GM21381 (cell line): ENCODE data around the gene VSTM2B.

Experiments used
- ATAC-seq: cut with Tn5 transposase; IDR thresholded peaks from one replicate; pipeline ENCODE4 v1.9.1; 2021; ENCODE audit warnings: mild to moderate bottlenecking, moderate library complexity; ENCODE audit not compliant: unreplicated experiment

VSTM2B gene

GRCh38 chr19:29529646-29530539 lies 4.1 kb downstream of the VSTM2B start:
- no peak for ATAC-seq

GRCh38 chr19:29530540-29531457 lies 5.0 kb downstream of the VSTM2B start:
- ATAC-seq = no peak

- ATAC-seq = no peak
Measured at GRCh38 chr19:29531458-29532025, 5.7 kb downstream of the VSTM2B start.

DNA sequence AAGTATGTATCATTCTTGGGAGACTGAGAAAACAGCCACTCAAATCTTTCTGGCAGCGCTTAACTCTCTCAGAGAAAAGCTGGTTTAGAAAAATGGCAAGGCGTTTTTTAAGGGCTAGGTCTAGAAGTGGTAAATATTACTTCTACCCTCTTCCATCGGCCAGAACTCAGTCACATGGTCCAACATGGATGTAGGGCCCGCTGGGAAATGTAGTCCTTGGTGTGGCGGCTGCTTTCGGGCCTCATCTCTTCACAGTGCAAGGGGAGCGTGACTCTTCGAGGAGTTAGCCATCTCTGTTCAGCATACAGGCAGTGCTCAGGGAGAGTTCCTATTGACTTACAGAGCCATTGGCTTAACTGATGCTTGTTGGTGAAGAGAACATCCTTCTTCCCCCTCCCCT lies 6.3 kb downstream of the VSTM2B start:
- no peak for ATAC-seq

DNA sequence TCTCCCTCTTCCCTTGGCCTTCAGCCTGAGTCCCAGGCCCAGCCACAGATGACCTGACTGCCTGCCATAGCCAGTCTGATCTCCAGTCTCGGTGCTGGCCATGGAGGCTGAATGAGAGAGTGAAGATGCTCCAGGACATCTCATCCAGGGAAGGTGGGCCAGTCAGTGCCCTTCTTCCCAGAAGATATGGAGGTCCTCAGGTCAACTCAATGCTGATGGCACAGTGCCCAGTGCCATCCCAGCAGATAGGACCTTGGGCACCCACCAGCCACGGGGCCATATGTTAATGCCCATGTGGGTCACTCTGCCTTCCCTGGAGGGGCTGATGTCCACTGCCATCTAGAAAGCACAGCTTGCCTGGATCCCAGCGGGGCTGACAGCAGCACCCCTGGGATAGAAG lies 7.2 kb downstream of the VSTM2B start:
- no peak for ATAC-seq

DNA sequence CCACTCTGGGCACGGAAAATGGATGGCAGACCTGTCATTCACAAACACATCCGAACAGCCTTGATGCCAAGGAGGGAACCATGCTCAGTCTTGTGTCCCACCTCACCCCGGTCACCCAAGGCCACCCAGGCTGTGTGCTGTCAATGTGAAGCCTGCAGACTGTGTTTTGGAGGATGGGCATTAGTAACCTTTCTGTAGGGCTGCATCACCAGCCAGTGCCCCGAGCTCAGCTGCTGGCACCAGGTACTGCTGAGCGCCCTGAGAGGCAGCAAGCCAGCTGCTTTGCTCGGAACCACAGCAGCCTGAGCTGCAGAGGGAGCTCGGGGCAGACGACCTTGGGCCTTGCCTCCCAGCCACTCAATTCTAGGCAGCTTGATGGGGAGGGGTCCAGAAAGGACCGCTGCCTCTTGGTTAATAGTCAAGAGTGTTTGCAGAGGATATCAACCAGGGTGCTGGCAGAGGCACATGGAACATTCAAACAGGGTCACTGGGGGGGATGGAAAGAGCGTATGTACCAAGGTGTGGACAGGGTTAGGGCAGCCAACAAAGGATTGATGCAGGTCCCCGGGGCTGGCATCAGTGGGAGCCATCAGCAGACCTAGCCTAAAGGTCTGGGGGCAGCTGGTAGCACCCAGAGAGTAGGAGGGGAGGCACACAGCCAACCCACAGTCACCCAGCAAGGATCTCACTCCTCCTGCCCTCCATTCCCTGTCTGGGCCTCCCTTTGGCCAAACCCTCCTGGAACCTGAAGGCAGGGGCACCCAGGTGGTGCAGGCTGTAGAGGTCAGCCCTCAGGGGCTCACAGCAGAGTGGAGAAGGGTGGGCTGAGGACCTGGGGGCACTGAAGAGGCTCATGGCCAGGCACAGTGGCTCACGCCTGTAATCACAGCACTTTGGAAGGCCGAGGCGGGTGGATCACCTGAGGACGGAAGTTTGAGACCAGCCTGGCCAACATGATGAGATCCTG lies 8.1 kb downstream of the VSTM2B start:
- no peak for ATAC-seq

- no peak for ATAC-seq
Measured at GRCh38 chr19:29535214-29535831, 9.5 kb downstream of the VSTM2B start.

DNA sequence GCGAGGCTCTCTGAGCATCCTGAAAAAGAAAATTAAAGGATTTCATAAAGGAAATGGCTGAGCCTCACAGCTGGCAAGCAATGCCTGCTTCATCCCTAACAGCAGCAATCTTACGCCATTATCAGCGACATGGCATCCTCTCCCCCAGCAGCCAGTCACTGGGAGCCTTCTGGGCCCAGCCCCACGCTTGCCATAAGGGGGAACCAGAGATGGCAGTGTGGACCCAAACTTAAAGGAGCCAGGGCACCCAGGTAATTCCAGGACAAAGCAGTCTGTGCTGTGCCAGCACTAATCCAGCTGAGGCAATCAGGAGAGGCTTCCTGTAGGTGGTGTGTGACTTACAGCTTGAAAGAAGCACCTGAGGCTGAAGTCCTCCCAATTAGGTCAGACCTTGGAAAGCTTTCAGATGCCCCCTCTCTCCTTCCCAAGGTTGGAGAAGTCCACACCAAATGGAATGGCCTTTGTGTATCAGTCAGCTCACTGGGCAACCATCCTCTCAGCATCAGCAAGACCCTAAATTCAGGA lies 10.3 kb downstream of the VSTM2B start:
- ATAC-seq = no peak

DNA sequence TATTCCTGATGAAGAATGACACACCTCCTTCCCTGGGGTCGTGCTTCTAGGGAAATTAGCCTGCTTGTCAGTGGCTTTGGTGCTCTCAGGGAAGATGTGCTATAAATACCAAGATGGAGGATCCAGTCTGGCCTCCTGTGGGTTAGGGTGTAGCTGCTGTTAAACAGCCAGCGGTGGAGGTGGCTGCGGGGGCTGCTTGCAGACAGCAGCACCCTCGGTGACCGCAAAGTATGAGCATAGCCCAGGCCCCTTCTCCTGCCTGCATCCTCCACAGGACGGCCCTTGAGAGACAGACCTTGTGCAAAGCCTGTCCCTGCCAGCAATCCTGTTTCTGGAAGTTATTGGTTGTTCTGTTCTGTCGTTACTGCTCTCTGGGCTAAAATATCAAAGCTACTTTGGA lies 11.4 kb downstream of the VSTM2B start:
- ATAC-seq = no peak

GRCh38 chr19:29537601-29538000 lies 11.8 kb downstream of the VSTM2B start:
- ATAC-seq = no peak

GRCh38 chr19:29538146-29538545 lies 12.4 kb downstream of the VSTM2B start:
- ATAC-seq = no peak

- ATAC-seq = no peak
Measured at GRCh38 chr19:29538651-29539050, 12.9 kb downstream of the VSTM2B start.

DNA sequence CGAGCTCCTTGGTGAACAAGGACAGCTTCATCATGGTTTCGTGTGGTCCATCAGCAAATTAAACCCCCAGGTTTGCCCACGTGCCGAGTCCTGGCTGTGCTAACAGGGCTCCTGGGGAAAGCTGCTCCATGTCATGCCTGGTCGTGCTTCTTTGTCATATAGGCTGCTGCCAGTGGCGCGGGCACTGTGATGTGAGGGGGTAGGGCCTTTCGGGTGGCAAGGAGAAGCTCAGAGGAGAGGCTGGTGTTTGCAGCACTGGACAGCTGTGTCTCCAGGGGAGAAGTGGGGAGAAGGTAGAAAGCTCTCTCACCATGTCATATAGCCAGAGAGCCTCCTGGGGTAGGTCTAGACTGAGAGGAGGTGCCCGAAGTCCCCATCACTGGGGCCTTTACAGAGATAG lies 13.3 kb downstream of the VSTM2B start:
- no peak for ATAC-seq

GRCh38 chr19:29539670-29540069 lies 13.9 kb downstream of the VSTM2B start:
- ATAC-seq = no peak

GRCh38 chr19:29540114-29540513 lies 14.3 kb downstream of the VSTM2B start:
- no peak for ATAC-seq

DNA sequence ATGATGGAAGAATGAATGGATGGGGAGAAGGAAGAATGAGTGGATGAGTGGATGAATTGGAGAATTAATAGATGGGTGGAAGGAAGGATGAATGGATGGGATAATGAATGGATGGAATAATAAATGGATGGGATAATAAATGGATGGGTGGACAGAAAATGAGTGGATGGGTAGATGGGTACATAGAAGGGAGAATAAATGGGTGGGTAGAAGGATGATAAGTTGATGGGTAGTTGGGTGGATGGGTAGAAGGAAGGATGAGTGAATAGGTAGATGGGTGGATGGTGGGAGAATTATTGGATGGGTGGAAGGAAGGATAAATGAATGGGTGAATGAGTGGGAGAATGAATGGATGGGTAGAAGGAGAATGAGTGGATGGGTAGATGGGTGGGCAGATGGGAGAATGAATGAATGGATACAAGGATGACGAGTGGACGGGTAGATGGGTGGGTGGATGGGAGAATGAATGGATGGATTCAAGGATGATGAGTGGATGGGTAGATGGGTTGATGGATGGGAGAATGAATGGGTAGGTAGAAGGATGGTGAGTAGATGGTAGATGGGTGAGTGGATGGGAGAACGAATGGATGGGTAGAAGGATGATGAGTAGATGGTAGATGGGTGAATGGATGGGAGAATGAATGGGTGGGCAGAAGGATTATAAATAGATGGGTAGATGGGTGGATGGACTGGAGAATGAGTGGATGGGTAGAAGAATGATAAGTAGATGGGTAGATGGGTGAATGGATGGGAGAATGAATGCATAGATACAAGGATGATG lies 15.9 kb downstream of the VSTM2B start:
- no peak for ATAC-seq

GRCh38 chr19:29542327-29542726 lies 16.5 kb downstream of the VSTM2B start:
- ATAC-seq = no peak

DNA sequence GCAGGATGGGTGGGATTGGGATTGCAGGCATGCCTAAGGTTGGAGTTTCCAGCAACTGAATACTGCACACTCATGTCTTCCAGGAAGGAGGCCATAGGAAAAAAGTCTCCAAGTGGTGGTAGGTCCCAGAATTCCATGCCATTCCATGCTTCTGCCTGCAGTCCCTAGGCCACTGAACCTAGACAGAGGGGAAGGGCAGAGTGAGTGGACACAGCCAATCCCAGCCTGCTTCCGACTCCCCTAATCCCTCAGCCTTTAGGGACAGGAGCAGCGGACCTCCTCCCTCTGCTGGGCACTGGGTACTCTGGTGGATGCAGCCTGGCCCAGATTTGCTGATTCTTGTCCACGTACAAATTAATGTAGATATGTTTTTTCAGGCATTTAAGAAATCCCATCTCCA lies 17.0 kb downstream of the VSTM2B start:
- ATAC-seq = no peak

DNA sequence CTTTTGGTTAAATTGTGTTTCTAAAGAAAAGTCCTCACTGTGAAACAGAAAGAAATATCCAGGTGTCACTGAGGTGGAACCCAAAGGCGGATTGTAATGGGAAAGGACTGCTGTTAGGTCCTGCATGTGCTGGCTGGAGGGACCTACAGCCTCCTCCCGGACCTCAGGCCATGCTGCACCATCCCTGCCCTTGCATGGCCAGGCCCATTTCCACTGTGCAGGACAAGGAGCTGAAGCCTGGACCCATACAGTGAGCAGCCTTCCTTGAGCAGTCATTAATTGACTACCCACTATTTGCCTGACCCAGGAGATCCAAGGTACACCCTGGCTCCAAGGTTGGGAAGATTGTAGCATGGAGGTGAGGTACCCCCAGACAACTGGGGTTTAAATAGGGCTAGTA lies 17.6 kb downstream of the VSTM2B start:
- ATAC-seq = no peak
